ENCODE measurements around the gene BANP. TPM values are rescaled to one million over a fixed set of nuclear protein-coding genes. Genes with fewer than 3 reads are reported as not detected.
"Not testable (repeated sequence)": the region's sequence is repeated elsewhere in the genome, so short reads cannot be mapped to it uniquely, and the experiment has no call there.

The BANP gene
- total RNA-seq, 1 experiment from 2014 or later = 22.6 TPM

GRCh38 chr16:88023786-88024185 lies 72.6 kb downstream of the BANP start:
- in situ Hi-C loops (cut with HindIII; ENCODE audit: low pct_unique_long_range_greater_than_20kb, low sequenced_read_pairs) = no loop called here
- Histone ChIP-seq H3K27ac (ENCODE audit: low read length) (no peak overlapping the region), H3K4me1 (ENCODE audit: control insufficient read depth, insufficient read depth, low read length) (no peaks in the 10 kb centered on the region), H3K27me3 (ENCODE audit: control insufficient read depth, insufficient read depth, low read length) (no peaks in the 10 kb centered on the region), H3K9me3 (ENCODE audit: control insufficient read depth, insufficient read depth, low read depth, low read length) (no peaks in the 10 kb centered on the region), H3K36me3 (ENCODE audit: control insufficient read depth, insufficient read depth, low read length) (no peaks in the 10 kb centered on the region), H3K4me3 (ENCODE audit: low read depth in 2 of 2, low read length in 2 of 2) (no peak overlapping the region)
- intact Hi-C loops (cut with micrococcal nuclease; ENCODE audit: unreplicated experiment) = no loop called here
- DNase-seq (ENCODE audit: low read depth, low spot score) (no peak), ATAC-seq (no peak)
- TF ChIP-seq REST (IDR thresholded peaks at IDR 0.05; ENCODE audit: insufficient read depth in 1 of 2, low read depth in 2 of 2, low read length in 1 of 2) = no peak
- TF ChIP-seq SIN3A (IDR thresholded peaks at IDR 0.05; ENCODE audit: borderline replicate concordance, insufficient read depth, low read depth, low read length) = no peak
- no TSS peak for BruUV-seq (replicated peaks)
- CTCF ChIA-PET = no interaction called here
- POLR2A ChIA-PET = no interaction called here

- POLR2A ChIA-PET; in situ Hi-C loops (cut with HindIII; ENCODE audit: low pct_unique_long_range_greater_than_20kb, low sequenced_read_pairs): not testable (repeated sequence)
- ATAC-seq = peak; percentile 84
Measured at GRCh38 chr16:88024491-88025085, 73.4 kb downstream of the BANP start.

GRCh38 chr16:88025086-88025492 lies 73.9 kb downstream of the BANP start:
- CTCF ChIA-PET; H3K4me3 ChIP-seq (ENCODE audit: low read depth in 2 of 2, low read length in 2 of 2); H3K4me1 ChIP-seq (ENCODE audit: control insufficient read depth, insufficient read depth, low read length); H3K36me3 ChIP-seq (ENCODE audit: control insufficient read depth, insufficient read depth, low read length); in situ Hi-C loops (cut with HindIII; ENCODE audit: low pct_unique_long_range_greater_than_20kb, low sequenced_read_pairs); H3K27ac ChIP-seq (ENCODE audit: low read length); ATAC-seq; POLR2A ChIA-PET; BruUV-seq (replicated peaks); intact Hi-C loops (cut with micrococcal nuclease; ENCODE audit: unreplicated experiment); H3K27me3 ChIP-seq (ENCODE audit: control insufficient read depth, insufficient read depth, low read length); H3K9me3 ChIP-seq (ENCODE audit: control insufficient read depth, insufficient read depth, low read depth, low read length); DNase-seq (ENCODE audit: low read depth, low spot score): not testable (repeated sequence)

More at GRCh38 chr16:88024491-88025085, 73.4 kb downstream of the BANP start:
- H3K36me3 ChIP-seq (ENCODE audit: control insufficient read depth, insufficient read depth, low read length); CTCF ChIA-PET; H3K27me3 ChIP-seq (ENCODE audit: control insufficient read depth, insufficient read depth, low read length); H3K4me3 ChIP-seq (ENCODE audit: low read depth in 2 of 2, low read length in 2 of 2); H3K9me3 ChIP-seq (ENCODE audit: control insufficient read depth, insufficient read depth, low read depth, low read length); H3K4me1 ChIP-seq (ENCODE audit: control insufficient read depth, insufficient read depth, low read length); H3K27ac ChIP-seq (ENCODE audit: low read length); intact Hi-C loops (cut with micrococcal nuclease; ENCODE audit: unreplicated experiment); BruUV-seq (replicated peaks); DNase-seq (ENCODE audit: low read depth, low spot score): not testable (repeated sequence)
- TF ChIP-seq CTCF (IDR thresholded peaks at IDR 0.05) = peak; percentile 73

- in situ Hi-C loops (cut with HindIII; ENCODE audit: low pct_unique_long_range_greater_than_20kb, low sequenced_read_pairs); BruUV-seq (replicated peaks); intact Hi-C loops (cut with micrococcal nuclease; ENCODE audit: unreplicated experiment); CTCF ChIA-PET; H3K27ac ChIP-seq (ENCODE audit: low read length); H3K36me3 ChIP-seq (ENCODE audit: control insufficient read depth, insufficient read depth, low read length); ATAC-seq; POLR2A ChIA-PET; H3K4me3 ChIP-seq (ENCODE audit: low read depth in 2 of 2, low read length in 2 of 2); H3K4me1 ChIP-seq (ENCODE audit: control insufficient read depth, insufficient read depth, low read length); H3K9me3 ChIP-seq (ENCODE audit: control insufficient read depth, insufficient read depth, low read depth, low read length); H3K27me3 ChIP-seq (ENCODE audit: control insufficient read depth, insufficient read depth, low read length); DNase-seq (ENCODE audit: low read depth, low spot score): not testable (repeated sequence)
Measured at GRCh38 chr16:88025828-88026555, 74.8 kb downstream of the BANP start.
